ENCODE data around the gene NEUROD4. TPM values are rescaled to one million over a fixed set of nuclear protein-coding genes. Genes with fewer than 3 reads are reported as not detected.
A peak's percentile ranks its signal among the peaks of the same experiment; 100 is the strongest.

NEUROD4 gene
- total and polyA plus RNA-seq, 9 donors, result under 0.01 TPM; not detected in 8

DNA sequence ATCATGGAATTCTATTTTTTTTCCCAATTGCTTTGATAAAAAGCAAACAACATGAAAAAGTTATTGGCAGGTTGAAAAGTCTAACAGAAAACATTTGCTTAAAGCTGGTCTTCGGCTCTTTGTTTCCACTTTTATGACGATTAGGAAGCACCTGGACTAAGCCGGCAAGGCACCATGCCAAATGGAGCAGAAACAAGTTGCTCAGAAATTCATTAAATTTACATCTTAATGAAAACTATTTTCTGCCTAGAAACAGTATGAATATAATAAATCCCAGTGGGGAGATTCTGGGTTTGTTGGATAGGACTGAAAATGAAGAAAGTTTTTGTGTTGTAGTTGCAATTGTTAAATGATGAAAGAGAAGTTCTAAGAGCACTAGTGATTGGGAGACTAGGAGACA, 55.0 kb downstream of the NEUROD4 start:
- Histone ChIP-seq H3K27ac (ENCODE audit: low read length) (no peak overlapping the region), H3K27me3 (ENCODE audit: control insufficient read depth, insufficient read depth, low read length) (no peaks in the 10 kb centered on the region), H3K4me3 (ENCODE audit: low read length) (no peak overlapping the region), H3K4me1 (ENCODE audit: control insufficient read depth, insufficient read depth, low read length) (no peaks in the 10 kb centered on the region), H3K9me3 (replicated peaks; ENCODE audit: control insufficient read depth, low read depth, low read length) (no peaks in the 10 kb centered on the region), H3K36me3 (ENCODE audit: control insufficient read depth, insufficient read depth, low read length) (no peaks in the 10 kb centered on the region)
- peak; percentile 43 for DNase-seq
- no CpG with 5 or more reads among the region's 3 CpGs for WGBS (ENCODE audit: insufficient coverage)

Other genes with a start within 250 kb of the NEUROD4 start
- not detected for gene MUCL1, start 165.5 kb upstream of the NEUROD4 start, total RNA-seq
- not detected for gene MUCL1, start 165.5 kb upstream of the NEUROD4 start, polyA plus RNA-seq (ENCODE audit: insufficient read depth in 1 of 8, insufficient read length in 8 of 8, low replicate concordance in 1 of 8)
- 0.44 TPM for gene TESPA1, start 35.2 kb upstream of the NEUROD4 start, total RNA-seq
- 1 to 10 TPM in 6 of 8 donors, under 1 TPM in 2; 0.53 to 2.8 (median 1.8) TPM for gene TESPA1, start 35.2 kb upstream of the NEUROD4 start, polyA plus RNA-seq (ENCODE audit: insufficient read depth in 1 of 8, insufficient read length in 8 of 8, low replicate concordance in 1 of 8)
- gene OR9K2, start 106.4 kb downstream of the NEUROD4 start, total RNA-seq, result not detected
- gene OR9K2, start 106.4 kb downstream of the NEUROD4 start, polyA plus RNA-seq (ENCODE audit: insufficient read depth in 1 of 8, insufficient read length in 8 of 8, low replicate concordance in 1 of 8), result not detected
- not detected for gene OR10A7, start 201.1 kb downstream of the NEUROD4 start, total RNA-seq
- not detected for gene OR10A7, start 201.1 kb downstream of the NEUROD4 start, polyA plus RNA-seq (ENCODE audit: insufficient read depth in 1 of 8, insufficient read length in 8 of 8, low replicate concordance in 1 of 8)
- gene OR6C74, start 224.6 kb downstream of the NEUROD4 start, total RNA-seq, result not detected
- gene OR6C74, start 224.6 kb downstream of the NEUROD4 start, polyA plus RNA-seq (ENCODE audit: insufficient read depth in 1 of 8, insufficient read length in 8 of 8, low replicate concordance in 1 of 8), result not detected

Data from muscle of leg (tissue), 11 donors.